ENCODE data around the gene MTG1.
A peak's percentile ranks its signal among the peaks of the same experiment; 100 is the strongest.

The MTG1 gene

DNA sequence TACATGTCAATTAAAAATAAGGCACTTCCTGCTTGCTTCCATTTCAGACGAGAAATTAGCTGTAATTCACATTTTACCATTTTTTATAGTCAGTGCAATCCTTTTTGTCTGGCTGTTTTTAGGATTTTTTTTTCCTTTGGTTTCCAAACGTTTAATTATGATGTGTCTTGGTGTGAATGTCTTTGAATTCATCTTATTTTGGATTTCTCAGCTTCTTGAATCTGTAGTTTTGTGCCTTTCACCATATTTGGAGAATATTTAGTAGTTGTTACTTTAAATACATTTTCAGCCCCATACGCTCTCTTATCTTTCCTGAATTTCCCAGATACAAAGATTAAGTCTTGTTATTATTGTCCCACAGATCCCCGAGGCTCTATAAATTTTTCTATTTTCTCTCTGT is 57.4 kb downstream of the MTG1 start:
- Mint-ChIP-seq H3K4me1 (no peaks in the 10 kb centered on the region), H3K4me3 (no peak overlapping the region), H3K27ac (no peak overlapping the region), H3K36me3 (ENCODE audit: low read depth) (peaks cover 21% of the 10 kb centered on the region), H3K9me3 (peaks cover 31% of the 10 kb centered on the region), H3K27me3 (peaks cover 2% of the 10 kb centered on the region)
- DNase-seq (no peak), ATAC-seq (no peak)

DNA sequence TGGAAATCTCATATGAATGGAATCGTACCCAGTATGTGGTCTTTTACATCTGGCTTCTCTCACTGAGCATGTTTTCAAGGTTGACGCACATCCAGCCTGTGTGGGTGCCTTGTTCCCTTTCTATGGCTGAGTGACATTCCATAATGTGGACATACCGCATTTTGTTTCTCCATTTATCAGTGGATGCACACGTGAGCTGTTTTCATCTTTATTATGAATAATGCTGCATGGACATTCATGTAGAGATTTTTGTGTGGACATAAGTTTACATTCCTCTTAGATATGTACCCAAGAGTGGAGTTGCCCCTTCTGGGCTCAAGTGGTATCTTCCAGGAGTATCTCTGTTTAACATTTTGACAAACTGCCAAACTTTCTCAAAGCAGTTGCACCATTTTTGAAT is 58.5 kb downstream of the MTG1 start:
- Mint-ChIP-seq H3K36me3 (ENCODE audit: low read depth) (peaks cover 13% of the 10 kb centered on the region), H3K27ac (no peak overlapping the region), H3K4me3 (no peak overlapping the region), H3K9me3 (peaks cover 22% of the 10 kb centered on the region), H3K27me3 (peaks cover 2% of the 10 kb centered on the region), H3K4me1 (no peaks in the 10 kb centered on the region)
- DNase-seq, result no peak
- ATAC-seq, result no peak

DNA sequence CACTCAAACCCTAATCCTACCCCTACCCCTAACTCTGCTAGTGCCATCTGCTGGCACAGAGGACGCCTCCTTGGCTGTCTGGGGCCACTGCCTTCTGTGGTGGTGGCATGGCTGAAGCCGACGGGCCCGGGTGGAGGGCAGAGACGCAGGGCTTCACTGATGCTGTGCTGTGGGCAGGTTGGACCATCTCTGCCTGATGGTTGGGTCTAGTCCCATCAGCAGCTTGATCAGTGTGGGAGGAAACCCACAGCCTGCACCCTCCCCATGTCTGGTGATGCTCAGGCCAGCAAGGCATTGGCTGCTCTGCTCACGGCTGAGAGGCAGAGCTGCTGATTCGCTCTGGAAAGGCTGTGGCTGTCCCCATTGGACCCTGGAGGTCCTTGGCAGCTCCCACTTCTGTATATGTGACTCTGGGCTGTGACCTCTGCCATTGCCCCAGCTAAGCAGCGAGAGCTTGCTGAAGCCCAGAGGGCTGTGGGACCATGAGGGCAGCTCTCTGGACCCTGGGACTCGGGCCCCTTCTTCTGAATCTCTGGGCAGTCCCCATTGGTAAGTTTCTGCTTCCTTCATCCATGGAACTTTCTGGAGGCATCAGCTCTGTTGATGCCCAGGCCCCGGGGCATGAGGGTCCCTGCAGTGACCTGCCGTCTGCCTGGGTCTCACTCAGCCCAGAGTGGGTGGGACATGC is 59.7 kb downstream of the MTG1 start, which contains the start of gene SCART1:
Gene SCART1 (plus strand): TSS at position 430 of the 688 bp plus-strand sequence. CDS start 53 bp downstream, at position 483.
- no peak for DNase-seq
- Mint-ChIP-seq H3K36me3 (ENCODE audit: low read depth) (peaks cover 1% of the 10 kb centered on the region), H3K9me3 (peaks cover 11% of the 10 kb centered on the region), H3K4me3 (peak within 1 kb of the TSS; percentile 41), H3K27ac (no peak within 1 kb of the TSS), H3K4me1 (no peaks in the 10 kb centered on the region), H3K27me3 (peaks cover 2% of the 10 kb centered on the region)
- ATAC-seq, result peak; percentile 66

DNA sequence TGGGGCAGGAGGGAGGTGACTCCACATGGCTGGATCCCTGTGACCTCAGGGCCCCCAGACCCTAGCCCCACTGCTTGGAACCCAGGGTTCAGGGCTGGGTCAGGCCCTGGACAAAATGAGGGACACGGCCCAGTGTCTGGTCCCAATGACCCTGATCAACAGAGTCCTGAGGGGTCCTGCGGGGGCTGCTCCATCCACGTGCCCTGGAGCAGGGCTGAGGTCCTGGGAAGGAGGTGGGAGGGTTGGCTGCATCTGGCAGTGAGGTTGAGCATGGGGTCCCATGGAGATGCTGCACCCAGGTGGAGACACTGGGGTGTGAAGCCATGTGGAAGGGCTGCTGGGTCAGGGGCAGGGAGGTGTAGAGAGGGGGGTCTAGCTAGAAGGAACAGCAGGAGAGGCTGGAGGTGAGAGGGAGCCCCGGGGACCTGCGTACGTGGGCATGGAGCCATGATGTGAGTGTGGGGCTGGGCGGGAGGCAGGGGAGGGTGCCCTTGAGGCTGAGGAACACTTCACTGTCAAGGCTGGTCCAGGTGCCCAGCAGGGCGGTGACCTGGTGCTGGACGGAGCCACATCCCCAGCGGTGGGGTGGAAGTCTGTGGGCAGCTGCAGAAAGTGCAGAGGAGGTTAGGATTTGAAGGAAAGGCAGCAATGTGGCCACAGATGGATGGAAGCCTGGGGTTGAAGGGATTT is 60.4 kb downstream of the MTG1 start:
- H3K4me3 Mint-ChIP-seq, result peak overlapping the region; percentile 41
- H3K27ac Mint-ChIP-seq, result no peak overlapping the region
- no peaks in the 10 kb centered on the region for H3K36me3 Mint-ChIP-seq (ENCODE audit: low read depth)
- DNase-seq, result no peak
- peaks cover 6% of the 10 kb centered on the region for H3K9me3 Mint-ChIP-seq
- ATAC-seq, result no peak
- no peaks in the 10 kb centered on the region for H3K4me1 Mint-ChIP-seq
- H3K27me3 Mint-ChIP-seq, result peaks cover 2% of the 10 kb centered on the region

DNA sequence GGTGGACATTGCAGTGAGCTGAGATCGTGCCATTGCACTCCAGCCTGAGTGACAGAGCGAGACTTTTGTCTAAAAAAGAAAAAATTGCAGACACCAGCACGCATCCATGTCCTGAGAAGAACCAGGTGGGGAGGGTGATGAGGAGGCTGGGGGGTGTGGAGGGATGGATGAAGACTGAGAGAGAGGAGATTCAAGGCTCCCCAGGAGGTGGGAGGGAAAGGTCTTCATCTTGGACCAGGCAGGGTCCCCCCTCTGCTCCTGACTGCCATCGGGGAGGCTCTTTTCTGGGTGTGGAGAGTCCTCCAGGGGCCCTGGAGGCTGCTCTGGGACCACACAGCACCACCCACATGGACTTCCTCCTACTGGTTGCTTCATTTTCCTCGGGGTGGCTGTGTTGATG is 61.2 kb downstream of the MTG1 start:
- no peak for DNase-seq
- Mint-ChIP-seq H3K27me3 (peaks cover 2% of the 10 kb centered on the region), H3K4me3 (no peak overlapping the region), H3K27ac (no peak overlapping the region), H3K36me3 (ENCODE audit: low read depth) (no peaks in the 10 kb centered on the region), H3K9me3 (no peaks in the 10 kb centered on the region), H3K4me1 (no peaks in the 10 kb centered on the region)
- no peak for ATAC-seq

DNA sequence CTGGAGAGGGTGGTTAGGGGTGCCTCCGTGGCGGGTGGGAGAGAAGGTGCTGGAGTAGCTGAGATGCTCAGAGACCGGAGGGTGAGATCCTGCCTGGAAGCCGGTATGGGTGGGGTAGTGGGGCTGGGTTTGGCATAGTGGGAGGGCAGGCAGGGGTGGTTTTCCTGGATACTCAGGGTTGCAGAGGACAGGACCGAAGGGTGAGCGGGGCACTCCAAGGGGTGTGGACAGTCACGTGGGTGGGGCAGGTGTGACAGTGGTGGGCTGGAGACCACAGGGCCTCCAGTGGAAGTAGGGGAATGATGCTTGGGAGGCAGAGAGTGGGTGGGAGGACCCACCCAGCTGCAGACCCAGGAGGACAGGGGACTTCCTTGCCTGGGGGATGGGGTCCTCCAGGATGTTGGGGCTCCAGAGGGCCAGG is 61.7 kb downstream of the MTG1 start:
- no peak overlapping the region for H3K27ac Mint-ChIP-seq
- H3K4me3 Mint-ChIP-seq, result no peak overlapping the region
- no peak for ATAC-seq

DNA sequence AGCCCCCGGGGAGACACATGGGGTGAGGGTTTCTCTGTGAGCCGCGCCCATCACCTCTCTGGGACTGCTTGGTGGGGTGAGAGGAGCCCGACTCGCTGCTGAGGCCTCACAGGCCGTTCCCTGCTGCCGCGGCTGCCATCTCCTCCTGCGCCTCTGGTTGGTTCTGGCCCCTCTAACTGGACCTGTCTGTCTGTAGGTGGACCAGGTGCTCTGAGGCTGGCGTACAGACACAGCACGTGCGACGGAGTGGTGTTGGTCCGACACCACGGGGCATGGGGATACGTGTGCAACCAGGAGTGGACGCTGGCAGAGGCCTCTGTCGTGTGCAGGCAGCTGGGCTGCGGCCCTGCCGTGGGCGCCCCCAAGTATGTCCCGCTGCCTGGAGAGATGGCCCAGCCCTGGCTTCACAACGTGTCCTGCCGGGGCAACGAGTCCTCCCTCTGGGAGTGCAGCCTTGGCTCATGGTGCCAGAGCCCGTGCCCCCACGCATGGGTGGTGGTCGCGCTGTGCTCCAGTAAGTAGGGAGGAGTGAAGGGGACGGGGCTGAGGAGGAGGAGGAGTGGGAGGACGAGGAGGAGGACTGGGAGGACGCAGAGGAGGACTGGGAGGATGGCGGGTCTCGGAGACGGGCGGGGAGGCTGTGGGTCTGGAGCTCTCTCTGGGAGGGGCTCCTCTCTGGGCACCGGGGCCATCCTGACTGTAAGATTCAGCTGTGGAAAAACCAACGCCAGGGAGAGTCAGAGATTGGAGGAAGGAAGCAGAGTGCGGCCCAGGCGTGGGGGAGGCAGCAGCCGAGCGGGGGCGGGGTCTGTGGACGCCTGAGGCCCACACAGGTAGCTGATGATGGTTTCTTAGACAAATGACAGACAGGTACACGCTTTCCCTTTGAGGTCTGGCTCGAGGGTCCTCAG is 62.3 kb downstream of the MTG1 start:
- H3K4me3 Mint-ChIP-seq, result no peak overlapping the region
- H3K36me3 Mint-ChIP-seq (ENCODE audit: low read depth), result no peaks in the 10 kb centered on the region
- H3K9me3 Mint-ChIP-seq, result no peaks in the 10 kb centered on the region
- DNase-seq (no peak), ATAC-seq (no peak)
- no peak overlapping the region for H3K27ac Mint-ChIP-seq
- no peaks in the 10 kb centered on the region for H3K4me1 Mint-ChIP-seq
- H3K27me3 Mint-ChIP-seq, result peaks cover 2% of the 10 kb centered on the region

More for the DNA sequence above, 61.7 kb downstream of the MTG1 start:
- Mint-ChIP-seq H3K27me3 (peaks cover 2% of the 10 kb centered on the region), H3K36me3 (ENCODE audit: low read depth) (no peaks in the 10 kb centered on the region), H3K4me1 (no peaks in the 10 kb centered on the region), H3K9me3 (no peaks in the 10 kb centered on the region)
- DNase-seq, result no peak

DNA sequence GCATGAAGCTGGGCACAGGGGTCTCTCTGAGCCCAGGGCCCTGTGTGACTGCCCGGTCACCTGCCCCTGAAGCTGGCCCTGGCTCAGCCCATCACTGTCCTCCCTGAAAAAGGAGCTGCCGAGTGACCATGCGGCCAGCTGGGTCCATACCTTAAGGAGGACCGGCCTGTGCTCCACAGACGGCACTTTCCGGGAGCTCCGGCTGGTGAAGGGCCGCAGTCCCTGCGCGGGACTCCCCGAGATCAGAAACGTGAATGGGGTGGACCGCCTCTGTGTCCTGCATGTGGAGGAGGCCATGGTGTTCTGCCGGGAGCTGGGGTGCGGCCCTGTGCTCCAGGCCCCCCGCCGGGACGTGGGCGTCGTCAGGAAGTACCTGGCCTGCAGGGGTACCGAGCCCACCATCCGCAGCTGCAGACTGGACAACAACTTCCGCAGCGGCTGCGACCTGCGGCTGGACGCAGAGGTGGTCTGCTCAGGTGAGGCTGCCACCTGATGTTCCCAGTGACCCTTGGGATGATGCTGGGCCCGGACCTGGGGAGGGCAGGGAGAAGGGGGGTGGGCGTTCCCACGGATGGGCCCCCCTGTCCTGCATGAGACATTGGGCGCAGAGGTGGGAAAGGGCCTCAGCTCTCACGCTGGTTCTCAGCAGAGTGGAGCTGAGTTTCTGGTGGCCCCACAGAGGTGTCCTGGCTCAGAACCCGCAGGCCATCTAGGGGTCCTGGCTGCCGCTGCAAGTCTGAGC is 63.3 kb downstream of the MTG1 start:
- peaks cover 2% of the 10 kb centered on the region for H3K27me3 Mint-ChIP-seq
- H3K4me3 Mint-ChIP-seq, result no peak overlapping the region

DNA sequence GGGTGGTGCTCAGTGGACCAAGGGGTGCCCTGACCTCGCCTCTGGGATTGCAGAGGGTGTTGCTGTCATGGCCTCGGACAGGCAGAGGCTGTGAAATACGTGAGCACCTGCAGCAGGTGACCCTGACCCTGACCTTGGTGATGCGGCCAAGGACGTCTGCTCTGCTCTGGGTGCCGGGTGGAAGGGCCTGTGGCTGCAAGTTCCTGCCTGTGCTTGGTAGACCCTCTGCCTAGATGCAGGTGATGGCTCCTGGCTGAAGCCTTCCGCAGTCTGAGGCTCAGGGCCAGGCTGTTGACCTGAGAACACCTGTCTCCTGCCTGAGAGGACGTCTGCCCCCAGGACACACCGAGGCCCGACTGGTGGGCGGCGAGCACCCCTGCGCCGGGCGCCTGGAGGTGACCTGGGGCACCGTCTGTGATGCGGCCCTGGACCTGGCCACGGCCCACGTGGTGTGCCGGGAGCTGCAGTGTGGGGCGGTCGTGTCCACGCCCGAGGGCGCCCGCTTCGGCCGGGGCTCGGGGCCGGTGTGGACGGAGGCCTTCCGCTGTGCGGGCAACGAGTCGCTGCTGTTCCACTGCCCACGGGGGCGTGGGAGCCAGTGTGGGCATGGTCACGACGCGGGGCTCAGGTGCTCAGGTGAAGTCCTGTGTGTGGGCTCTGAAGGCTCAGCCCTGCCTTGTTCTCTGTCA is 64.2 kb downstream of the MTG1 start:
- H3K27ac Mint-ChIP-seq, result no peak overlapping the region
- H3K4me3 Mint-ChIP-seq, result no peak overlapping the region
- no peak for DNase-seq
- H3K9me3 Mint-ChIP-seq, result no peaks in the 10 kb centered on the region
- H3K27me3 Mint-ChIP-seq, result peaks cover under 1% of the 10 kb centered on the region
- no peaks in the 10 kb centered on the region for H3K36me3 Mint-ChIP-seq (ENCODE audit: low read depth)
- no peak for ATAC-seq
- no peaks in the 10 kb centered on the region for H3K4me1 Mint-ChIP-seq

More for the DNA sequence above, 63.3 kb downstream of the MTG1 start:
- Mint-ChIP-seq H3K4me1 (no peaks in the 10 kb centered on the region), H3K36me3 (ENCODE audit: low read depth) (no peaks in the 10 kb centered on the region), H3K9me3 (no peaks in the 10 kb centered on the region), H3K27ac (no peak overlapping the region)
- ATAC-seq (no peak), DNase-seq (no peak)

DNA sequence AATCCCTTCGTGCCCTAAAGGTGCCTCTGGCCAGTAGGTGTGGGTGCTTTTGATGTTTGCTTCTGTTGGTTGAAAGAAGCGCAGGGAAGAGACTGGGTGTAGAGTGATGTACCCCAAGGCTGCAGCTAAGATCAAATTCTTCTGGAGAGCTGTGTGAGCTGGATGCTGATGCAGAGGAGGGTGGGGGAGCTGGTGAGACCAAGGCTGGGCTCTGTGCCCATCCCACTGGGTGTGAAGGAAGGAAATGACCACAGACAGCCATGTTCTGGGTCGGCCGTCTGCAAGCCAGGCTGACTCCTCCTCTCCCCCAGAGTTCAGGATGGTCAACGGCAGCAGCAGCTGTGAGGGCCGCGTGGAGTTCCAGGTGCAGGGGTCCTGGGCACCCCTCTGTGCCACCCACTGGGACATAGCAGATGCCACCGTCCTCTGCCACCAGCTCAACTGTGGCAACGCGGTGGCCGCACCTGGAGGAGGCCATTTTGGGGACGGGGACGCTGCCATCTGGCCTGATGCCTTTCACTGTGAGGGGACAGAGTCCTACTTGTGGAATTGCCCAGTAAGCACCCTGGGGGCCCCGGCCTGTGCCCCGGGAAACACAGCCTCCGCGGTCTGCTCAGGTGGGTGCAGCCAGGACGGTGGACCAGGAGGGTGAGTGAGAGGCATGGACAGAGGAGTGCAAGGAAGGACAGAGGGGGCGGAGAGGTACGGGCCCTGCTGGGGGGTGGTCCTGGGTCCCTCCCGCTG is 64.9 kb downstream of the MTG1 start:
- Mint-ChIP-seq H3K36me3 (ENCODE audit: low read depth) (no peaks in the 10 kb centered on the region), H3K4me1 (no peaks in the 10 kb centered on the region), H3K27ac (no peak overlapping the region), H3K4me3 (no peak overlapping the region), H3K9me3 (no peaks in the 10 kb centered on the region), H3K27me3 (no peaks in the 10 kb centered on the region)
- ATAC-seq (no peak), DNase-seq (no peak)

DNA sequence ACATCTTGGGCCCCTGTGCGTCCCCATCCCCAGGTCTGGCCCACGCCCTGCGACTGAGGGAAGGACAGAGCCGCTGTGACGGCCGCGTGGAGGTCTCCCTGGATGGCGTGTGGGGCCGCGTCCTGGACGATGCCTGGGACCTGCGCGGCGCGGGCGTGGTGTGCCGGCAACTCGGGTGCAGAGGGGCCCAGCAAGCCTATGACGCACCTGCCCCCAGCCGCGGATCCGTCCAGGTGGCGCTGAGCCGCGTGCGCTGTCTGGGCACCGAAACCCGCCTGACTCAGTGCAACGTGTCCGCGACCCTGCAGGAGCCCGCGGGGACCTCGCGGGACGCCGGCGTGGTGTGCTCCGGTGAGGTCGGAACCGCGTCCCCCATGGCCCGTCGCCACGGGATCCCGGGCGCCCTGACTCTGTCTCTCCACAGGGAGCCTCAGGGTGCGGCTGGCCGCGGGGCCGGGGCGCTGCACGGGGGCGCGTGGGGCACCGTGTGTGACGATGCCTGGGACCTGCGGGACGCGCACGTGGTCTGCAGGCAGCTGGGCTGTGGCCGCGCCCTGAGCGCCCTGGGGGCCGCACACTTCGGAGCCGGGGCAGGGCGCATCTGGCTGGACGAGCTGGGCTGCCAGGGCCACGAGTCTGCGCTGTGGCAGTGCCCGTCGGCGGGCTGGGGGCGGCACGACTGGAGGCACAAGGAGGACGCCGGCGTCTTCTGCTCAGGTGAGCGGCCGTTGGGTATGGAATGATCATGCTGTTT is 65.7 kb downstream of the MTG1 start:
- no peak for DNase-seq
- Mint-ChIP-seq H3K4me1 (no peaks in the 10 kb centered on the region), H3K36me3 (ENCODE audit: low read depth) (no peaks in the 10 kb centered on the region), H3K27me3 (no peaks in the 10 kb centered on the region), H3K9me3 (no peaks in the 10 kb centered on the region), H3K27ac (no peak overlapping the region), H3K4me3 (no peak overlapping the region)
- ATAC-seq, result no peak

DNA sequence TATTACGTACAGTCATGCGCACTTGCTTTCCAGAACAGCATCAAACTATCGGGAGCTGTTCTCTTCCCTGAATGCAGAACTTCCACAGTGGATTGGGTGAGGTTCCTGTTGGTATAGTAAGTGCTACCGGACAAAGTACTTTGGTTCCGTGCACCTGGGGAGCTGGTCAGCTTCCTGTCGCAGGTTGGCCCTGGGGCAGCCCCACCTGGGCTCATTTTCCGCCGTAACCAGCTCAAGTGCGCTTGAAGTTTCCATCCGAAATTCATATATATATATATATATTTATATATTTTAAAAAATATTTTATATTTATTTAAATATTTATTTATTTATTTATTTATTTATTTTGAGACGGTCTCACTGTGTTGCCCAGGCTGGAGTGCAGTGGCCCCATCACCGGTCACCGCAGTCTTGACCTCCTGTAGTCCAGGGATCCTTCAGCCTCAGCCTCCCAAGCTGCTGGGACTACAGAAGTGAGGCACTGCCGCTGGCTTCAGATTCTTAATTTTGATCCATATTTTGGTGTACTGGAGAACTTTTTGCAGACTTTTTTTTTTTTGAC is 66.3 kb downstream of the MTG1 start:
- H3K4me1 Mint-ChIP-seq, result no peaks in the 10 kb centered on the region
- H3K4me3 Mint-ChIP-seq, result no peak overlapping the region
- H3K27me3 Mint-ChIP-seq, result no peaks in the 10 kb centered on the region
- no peaks in the 10 kb centered on the region for H3K36me3 Mint-ChIP-seq (ENCODE audit: low read depth)
- ATAC-seq (no peak), DNase-seq (no peak)
- H3K27ac Mint-ChIP-seq, result no peak overlapping the region
- H3K9me3 Mint-ChIP-seq, result no peaks in the 10 kb centered on the region

Measured in activated naive CD8-positive, alpha-beta T cell treated with anti-CD3 and anti-CD28 coated beads, Interleukin-2, amount 50 U/mL, for 24 hours (primary cell).